Activated CD8-positive, alpha-beta memory T cell treated with anti-CD3 and anti-CD28 coated beads for 24 hours (primary cell): Measurements from ENCODE around the gene RABGGTA.
"Not testable (repeated sequence)": the region's sequence is repeated elsewhere in the genome, so short reads cannot be mapped to it uniquely, and the experiment has no call there.

Experiments used
- DNase-seq: peaks from one replicate; pipeline ENCODE4 v3.0.0-alpha.2; 2020

The RABGGTA gene

DNA sequence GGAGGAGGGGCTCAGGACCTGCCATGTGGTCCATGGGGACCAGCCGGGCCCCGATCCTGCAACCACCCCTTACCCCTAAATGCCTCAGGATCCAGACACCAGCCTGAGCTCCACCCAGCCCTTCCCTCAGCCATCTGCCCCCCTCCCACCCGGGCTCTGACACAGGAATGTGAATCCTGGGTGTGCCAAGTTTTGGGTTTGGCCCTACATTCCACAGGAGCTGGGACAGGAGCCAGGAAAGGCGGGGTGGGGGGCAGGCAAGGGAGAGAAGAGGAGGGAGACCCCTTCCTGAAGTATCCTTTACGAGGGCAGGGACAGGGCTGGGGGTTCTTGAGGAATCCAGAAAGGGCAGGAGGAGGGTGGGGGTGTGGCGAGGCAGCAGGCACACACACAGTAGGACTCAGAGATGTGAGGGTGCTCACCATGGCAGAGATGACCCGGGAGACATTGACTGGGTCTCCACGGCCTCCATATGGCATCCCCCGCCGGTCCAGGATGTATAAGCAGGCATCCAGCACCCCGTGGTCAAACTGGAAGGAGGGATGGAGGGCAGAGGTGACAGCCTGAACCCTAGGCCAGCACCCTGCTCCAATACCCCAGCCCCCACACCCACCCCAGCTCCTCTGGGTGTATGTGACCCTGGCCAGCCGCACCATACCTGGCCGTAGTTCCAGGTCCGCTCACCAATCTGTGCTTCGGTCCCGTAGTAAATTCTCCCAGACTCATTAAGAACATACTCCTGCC lies 11.9 kb downstream of the RABGGTA start:
- DNase-seq, result no peak

DNA sequence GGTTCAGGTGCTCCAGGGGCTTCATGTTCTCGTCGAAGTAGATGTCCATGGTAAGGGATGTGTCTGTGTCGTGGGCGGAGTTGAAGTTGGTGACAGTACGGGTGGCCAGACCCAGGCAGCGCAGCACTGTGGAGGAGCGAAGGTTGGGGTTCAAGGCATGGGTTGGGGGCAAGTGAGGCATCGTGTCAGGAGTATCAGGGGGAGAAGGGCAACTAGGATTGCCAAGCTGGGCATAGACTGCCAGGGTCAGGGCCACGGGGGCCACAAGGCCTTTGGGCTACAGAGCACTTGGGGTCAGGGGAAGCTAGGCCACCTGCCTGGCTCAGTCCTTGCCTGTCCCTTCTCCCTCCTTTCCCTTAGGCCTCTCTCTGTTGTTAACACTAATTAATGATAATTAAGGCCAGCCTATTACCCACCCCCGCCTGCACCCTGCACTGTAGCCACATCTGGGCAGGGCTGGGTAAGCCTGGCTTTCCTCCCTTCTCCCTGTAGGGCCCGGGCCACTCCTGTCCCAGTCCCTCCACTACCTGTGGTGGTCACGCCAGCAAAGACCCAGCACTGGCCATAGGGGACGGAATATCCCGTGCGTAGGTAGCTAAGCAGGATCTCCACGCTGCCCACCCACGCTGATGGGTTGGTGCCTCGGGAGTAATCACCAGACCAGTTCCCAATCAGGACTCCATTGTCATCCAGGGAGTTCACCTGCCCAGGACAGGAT lies 12.7 kb downstream of the RABGGTA start:
- no peak for DNase-seq

GRCh38 chr14:24258119-24258518 lies 13.3 kb downstream of the RABGGTA start:
- DNase-seq, result no peak

GRCh38 chr14:24256960-24257359 lies 14.4 kb downstream of the RABGGTA start:
- no peak for DNase-seq

DNA sequence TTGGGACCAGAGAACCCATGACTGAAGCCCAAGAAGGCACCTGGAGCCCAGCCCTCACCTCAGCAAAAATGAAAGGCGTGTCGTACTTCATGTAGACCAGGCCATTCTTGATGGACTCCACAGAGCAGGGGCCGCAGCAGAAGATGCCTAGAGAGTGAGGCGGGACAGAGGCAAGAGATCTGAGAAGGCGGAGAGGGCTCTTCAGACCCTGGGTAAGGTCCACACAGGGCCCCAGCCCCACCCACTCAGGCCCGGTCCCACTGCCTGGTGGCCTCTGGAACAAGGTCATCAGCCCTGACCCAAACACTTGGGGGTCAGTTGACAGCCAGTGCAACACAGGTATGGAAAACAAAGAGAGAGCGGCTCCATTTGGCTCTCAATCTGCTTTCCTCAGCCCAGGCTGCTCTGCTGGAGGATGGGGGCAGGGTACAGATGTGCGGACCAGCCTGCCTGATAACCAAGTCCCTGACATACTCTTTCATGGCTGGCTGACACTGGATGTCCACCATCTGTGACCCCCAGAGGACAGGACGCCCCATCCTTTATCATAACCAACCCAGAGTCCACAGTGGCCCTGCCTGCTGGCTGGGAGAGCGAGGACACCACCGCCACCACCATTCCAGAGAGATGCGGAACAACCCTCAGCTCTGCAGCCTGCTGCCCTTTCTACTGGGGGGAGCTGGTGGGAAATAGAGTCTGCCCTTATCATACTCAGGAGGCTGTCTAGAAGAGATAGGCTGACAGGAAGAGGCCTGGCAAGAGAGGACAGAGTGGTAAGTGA lies 15.3 kb downstream of the RABGGTA start:
- DNase-seq, result no peak

DNA sequence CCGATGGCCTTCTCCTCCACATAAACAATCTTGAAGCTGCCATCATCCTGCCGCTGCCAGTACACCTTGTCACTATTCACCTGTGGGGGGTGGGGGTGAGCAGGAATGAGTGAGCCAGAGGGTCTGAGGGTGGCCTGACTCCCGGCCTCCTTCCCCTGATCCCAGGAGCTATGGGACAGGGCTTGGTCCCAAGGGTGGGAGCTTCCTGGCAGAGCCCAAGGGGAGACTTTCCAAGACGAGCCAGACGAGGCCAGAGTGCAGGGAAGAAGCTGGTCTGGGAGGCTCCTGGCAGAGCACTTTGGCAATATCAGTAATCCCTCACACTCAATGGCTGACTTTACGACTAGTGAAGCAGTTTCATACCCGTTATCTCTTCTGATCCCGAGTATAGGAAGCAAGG lies 16.0 kb downstream of the RABGGTA start:
- DNase-seq, result no peak

DNA sequence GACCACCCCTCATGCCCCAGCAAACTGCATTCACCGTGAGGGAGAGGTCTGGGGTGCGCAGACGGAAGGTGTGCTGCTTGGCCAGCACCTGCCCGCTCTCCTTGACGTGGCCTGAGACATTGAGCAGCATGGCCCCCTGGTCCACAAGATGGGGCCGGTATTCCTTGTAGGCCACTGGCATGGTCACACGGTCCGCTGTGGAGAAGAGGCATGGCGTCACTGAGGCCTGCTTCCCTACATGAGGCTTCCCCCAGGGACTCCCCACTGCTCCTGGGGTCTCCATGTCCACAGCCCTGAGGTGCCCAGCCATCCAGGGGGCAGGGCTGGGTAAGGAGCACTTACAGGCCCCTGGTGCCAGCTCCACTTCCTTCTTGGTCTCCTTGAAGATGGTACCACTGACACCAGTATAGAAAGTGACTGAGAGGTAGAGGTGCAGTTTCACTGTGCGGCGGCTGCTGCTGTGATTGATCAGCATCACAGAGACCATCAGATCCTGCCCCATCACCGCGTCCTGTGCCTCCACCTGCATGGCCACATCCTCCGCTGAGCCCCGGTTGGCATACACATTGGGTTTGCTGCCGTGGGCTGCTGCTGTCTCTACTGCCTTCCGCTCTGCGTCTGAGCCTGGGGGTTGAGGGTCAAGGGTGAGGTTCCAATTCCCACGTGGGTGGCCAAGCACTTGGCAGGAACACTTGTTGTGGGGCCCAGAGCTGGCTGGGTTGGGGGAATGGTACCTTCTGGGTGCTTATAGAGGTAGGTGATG lies 16.6 kb downstream of the RABGGTA start:
- DNase-seq, result no peak

DNA sequence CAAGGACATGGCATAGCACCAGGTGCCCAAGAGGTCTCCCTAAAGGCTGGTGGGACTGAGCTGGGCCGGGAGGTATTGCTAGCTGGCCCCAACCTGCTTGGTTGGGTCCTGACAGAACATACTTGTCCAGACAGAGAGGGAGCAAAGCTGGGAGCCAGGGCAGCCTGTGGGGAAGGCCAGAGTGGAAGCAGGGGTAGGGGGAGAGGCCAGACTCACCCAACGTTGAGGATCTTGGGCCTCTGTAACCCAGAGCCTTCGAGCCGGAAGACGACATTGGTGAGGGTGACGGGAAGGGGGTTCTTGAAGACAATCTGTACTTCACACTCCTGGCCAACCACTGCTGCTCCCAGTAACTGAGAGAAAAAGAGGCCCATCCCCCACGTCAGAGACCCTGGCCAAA lies 17.5 kb downstream of the RABGGTA start:
- DNase-seq, result no peak

DNA sequence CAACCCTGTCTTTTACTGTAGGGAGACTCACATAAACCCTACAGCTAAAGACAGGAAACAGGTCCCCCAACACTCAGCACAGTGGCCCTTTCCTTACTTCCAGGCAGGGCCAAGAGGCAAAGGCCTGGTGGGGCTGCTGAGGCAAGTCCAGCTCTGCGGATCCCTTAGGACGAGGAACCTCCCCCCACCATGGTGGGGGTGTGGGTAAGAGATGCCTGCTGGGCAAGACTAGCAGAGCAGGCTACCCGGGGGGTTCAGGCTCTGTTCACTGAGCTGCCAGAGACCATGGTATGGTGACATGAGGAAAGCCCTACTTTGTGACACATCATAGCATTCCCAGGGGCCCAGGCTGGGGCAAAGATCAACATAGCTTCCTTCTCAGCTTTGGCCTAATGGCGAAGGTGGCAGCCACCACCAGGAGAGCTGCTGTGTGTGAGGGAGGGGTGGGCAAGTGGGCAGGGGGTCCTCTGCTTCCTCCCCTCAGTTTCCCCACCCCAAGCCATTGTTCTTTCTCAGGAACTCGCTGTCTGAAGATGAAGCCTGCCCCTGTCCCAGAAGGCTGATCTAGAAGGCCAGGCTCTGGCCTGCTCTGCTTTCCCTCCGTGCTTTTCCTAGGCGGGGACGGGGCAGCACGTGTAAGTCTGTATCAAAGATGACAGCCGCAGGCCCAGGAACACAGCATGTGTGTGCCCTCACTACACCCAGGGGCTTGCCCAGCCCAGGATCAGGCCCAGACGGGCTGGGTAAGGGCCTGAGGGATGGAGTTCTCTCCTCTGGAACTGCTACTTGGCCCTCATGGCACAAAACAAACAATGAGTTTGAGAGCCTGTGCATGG lies 18.9 kb downstream of the RABGGTA start:
- DNase-seq, result no peak

GRCh38 chr14:24251880-24252288 lies 19.5 kb downstream of the RABGGTA start:
- DNase-seq, result no peak

DNA sequence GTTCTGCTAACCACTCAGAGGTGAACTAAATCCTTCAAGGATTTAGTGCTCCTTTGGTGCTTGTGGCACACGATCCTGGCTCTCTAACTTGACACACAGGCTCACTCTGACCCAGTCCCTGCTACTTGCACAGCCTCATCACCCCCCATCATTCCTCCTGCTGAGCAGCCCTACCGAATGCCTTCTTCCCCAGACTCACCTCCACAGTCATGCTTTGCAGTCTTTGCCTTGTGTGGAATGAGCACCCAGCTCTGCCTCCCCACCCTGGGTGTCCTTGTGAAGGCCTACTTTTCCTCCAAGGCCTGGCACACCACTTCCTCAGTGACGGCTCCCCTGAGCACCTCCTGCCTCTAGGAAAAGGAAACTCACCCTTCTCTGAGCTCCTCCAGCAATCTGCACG lies 21.0 kb downstream of the RABGGTA start:
- DNase-seq, result no peak

GRCh38 chr14:24249230-24250021 lies 22.0 kb downstream of the RABGGTA start:
- no peak for DNase-seq

DNA sequence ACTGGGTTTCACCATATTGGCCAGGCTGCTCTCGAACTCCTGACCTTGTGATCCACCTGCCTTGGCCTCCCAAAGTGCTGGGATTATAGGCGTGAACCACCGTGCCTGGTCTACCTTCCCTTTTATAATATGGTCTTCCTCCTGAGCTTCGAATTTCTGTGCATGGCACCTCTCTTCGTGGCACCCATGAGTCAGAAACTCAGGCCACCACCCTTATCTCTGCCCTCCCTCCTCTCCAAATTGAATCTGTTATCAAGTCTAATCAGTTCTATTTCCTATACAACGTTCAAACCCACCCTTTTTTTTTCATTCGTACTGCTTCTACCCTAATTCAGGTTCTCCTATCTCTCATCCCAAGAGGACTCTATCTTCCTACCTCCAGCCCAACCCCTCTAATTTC lies 24.0 kb downstream of the RABGGTA start:
- DNase-seq, result no peak

- no peak for DNase-seq
Observed at GRCh38 chr14:24246765-24247212, 24.6 kb downstream of the RABGGTA start.

DNA sequence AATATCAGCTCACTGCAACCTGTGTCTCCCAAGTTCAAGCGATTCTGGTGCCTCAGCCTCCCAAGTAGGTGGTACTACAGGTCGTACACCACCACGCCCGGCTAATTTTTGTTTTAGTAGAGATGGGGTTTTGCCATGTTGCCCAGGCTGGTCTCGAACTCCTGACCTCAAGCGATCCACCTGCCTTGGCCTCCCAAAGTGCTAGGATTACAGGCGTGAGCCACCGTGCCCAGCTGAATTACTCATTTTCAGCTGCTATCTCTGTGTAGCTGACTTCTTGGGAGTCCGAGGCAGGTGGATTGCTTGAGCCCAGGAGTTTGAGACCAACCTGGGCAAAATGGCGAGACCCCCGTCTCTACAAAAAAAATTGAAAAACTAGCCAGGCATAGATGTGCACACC lies 26.0 kb downstream of the RABGGTA start:
- not testable (repeated sequence) for DNase-seq

GRCh38 chr14:24243336-24243836 lies 28.0 kb downstream of the RABGGTA start:
- no peak for DNase-seq

- no peak for DNase-seq
Observed at GRCh38 chr14:24241829-24242443, 29.5 kb downstream of the RABGGTA start.

GRCh38 chr14:24240110-24240918 lies 31.1 kb downstream of the RABGGTA start:
- DNase-seq, result no peak

DNA sequence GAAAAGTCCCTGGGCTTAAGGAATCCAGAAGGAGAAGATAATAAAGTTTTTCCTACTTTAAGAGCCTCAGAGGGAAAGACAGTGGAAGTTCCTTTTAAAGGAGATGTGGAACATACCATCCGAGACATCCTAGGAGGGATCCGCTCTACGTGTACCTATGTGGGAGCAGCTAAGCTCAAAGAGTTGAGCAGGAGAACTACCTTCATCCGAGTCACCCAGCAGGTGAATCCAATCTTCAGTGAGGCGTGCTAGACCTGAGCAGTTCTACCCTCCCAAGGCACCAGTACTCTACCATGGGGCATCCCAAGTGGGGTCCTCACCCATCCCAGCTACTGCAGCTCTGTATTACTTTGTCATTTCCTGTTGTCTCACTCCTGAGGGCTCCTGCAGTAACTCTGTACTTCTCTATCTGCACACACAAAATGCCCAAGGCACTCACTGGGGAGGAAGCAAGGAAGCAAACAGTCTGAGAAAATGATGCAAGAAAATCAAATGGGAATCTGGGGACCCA lies 32.8 kb downstream of the RABGGTA start:
- no peak for DNase-seq
